Measurements from ENCODE around the gene NIN.

Gene NIN

GRCh38 chr14:50854521-50854920, 23.6 kb upstream of the NIN start:
- H3K4me3 ChIP-seq (ENCODE audit: low read length): no peak overlapping the region
- no peak for TF ChIP-seq ZNF274 (IDR thresholded peaks at IDR 0.05; ENCODE audit: low read depth, low read length)

- TF ChIP-seq ZNF274 (IDR thresholded peaks at IDR 0.05; ENCODE audit: low read depth, low read length): no peak
- no peak overlapping the region for H3K4me3 ChIP-seq (ENCODE audit: low read length)
Observed at GRCh38 chr14:50853891-50854290, 22.9 kb upstream of the NIN start.

GRCh38 chr14:50846226-50846880, 15.4 kb upstream of the NIN start:
- no peak overlapping the region for H3K4me3 ChIP-seq (ENCODE audit: low read length)
- TF ChIP-seq ZNF274 (IDR thresholded peaks at IDR 0.05; ENCODE audit: low read depth, low read length): no peak

- no peak for TF ChIP-seq ZNF274 (IDR thresholded peaks at IDR 0.05; ENCODE audit: low read depth, low read length)
Observed at GRCh38 chr14:50845166-50845565, 14.2 kb upstream of the NIN start.

GRCh38 chr14:50844391-50844790, 13.4 kb upstream of the NIN start:
- H3K4me3 ChIP-seq (ENCODE audit: low read length): no peak overlapping the region
- TF ChIP-seq ZNF274 (IDR thresholded peaks at IDR 0.05; ENCODE audit: low read depth, low read length): no peak

More at GRCh38 chr14:50845166-50845565, 14.2 kb upstream of the NIN start:
- no peak overlapping the region for H3K4me3 ChIP-seq (ENCODE audit: low read length)

GRCh38 chr14:50839691-50840090, 8.7 kb upstream of the NIN start:
- no peak for TF ChIP-seq ZNF274 (IDR thresholded peaks at IDR 0.05; ENCODE audit: low read depth, low read length)
- no peak overlapping the region for H3K4me3 ChIP-seq (ENCODE audit: low read length)

- H3K4me3 ChIP-seq (ENCODE audit: low read length): no peak overlapping the region
Observed at GRCh38 chr14:50839048-50839447, 8.1 kb upstream of the NIN start.

GRCh38 chr14:50837850-50838470, 7.0 kb upstream of the NIN start:
- no peak overlapping the region for H3K4me3 ChIP-seq (ENCODE audit: low read length)
- no peak for TF ChIP-seq ZNF274 (IDR thresholded peaks at IDR 0.05; ENCODE audit: low read depth, low read length)

More at GRCh38 chr14:50839048-50839447, 8.1 kb upstream of the NIN start:
- no peak for TF ChIP-seq ZNF274 (IDR thresholded peaks at IDR 0.05; ENCODE audit: low read depth, low read length)

GRCh38 chr14:50837271-50837670, 6.3 kb upstream of the NIN start:
- no peak for TF ChIP-seq ZNF274 (IDR thresholded peaks at IDR 0.05; ENCODE audit: low read depth, low read length)
- H3K4me3 ChIP-seq (ENCODE audit: low read length): no peak overlapping the region

GRCh38 chr14:50836515-50836914, 5.6 kb upstream of the NIN start:
- no peak overlapping the region for H3K4me3 ChIP-seq (ENCODE audit: low read length)
- no peak for TF ChIP-seq ZNF274 (IDR thresholded peaks at IDR 0.05; ENCODE audit: low read depth, low read length)

GRCh38 chr14:50835280-50835679, 4.3 kb upstream of the NIN start:
- TF ChIP-seq ZNF274 (IDR thresholded peaks at IDR 0.05; ENCODE audit: low read depth, low read length): no peak
- no peak overlapping the region for H3K4me3 ChIP-seq (ENCODE audit: low read length)

GRCh38 chr14:50834802-50835276, 3.9 kb upstream of the NIN start:
- no peak overlapping the region for H3K4me3 ChIP-seq (ENCODE audit: low read length)
- TF ChIP-seq ZNF274 (IDR thresholded peaks at IDR 0.05; ENCODE audit: low read depth, low read length): no peak

GRCh38 chr14:50832935-50833630, 2.1 kb upstream of the NIN start:
- TF ChIP-seq ZNF274 (IDR thresholded peaks at IDR 0.05; ENCODE audit: low read depth, low read length): no peak
- no peak overlapping the region for H3K4me3 ChIP-seq (ENCODE audit: low read length)

- H3K4me3 ChIP-seq (ENCODE audit: low read length): peak overlapping the region; percentile 77; the same call in 1 of the 2 replicates
- no peak for TF ChIP-seq ZNF274 (IDR thresholded peaks at IDR 0.05; ENCODE audit: low read depth, low read length)
Observed at GRCh38 chr14:50831726-50832168, 785 bp upstream of the NIN start.

Data from GM08714 (cell line).